IPS-15b (cell line): ENCODE measurements around the gene SPINDOC.

ENCODE experiments used
- H3K27me3 ChIP-seq: one replicate; pipeline ENCODE4 v1.6.1; 2013; ENCODE audit warnings: low read length; ENCODE audit not compliant: control insufficient read depth, insufficient read depth
- H3K36me3 ChIP-seq: one replicate; pipeline ENCODE4 v1.6.1; 2013; ENCODE audit warnings: low read length; ENCODE audit not compliant: control insufficient read depth, insufficient read depth
- H3K4me1 ChIP-seq: one replicate; pipeline ENCODE4 v1.6.1; 2013; ENCODE audit warnings: mild to moderate bottlenecking, low read length; ENCODE audit not compliant: control insufficient read depth, insufficient read depth
- H3K4me3 ChIP-seq: one replicate; pipeline ENCODE4 v1.5.1; 2013; ENCODE audit warnings: low read depth, low read length
- H3K9ac ChIP-seq: one replicate; pipeline ENCODE4 v1.6.1; 2013; ENCODE audit warnings: low read depth, mild to moderate bottlenecking, low read length
- H3K9me3 ChIP-seq: one replicate; pipeline ENCODE4 v1.6.1; 2013; ENCODE audit warnings: mild to moderate bottlenecking, low read length; ENCODE audit not compliant: control insufficient read depth, insufficient read depth

The SPINDOC gene

GRCh38 chr11:63817758-63818498 lies 4.7 kb downstream of the SPINDOC start:
- H3K9ac ChIP-seq: no peak overlapping the region
- H3K27me3 ChIP-seq: no peaks in the 10 kb centered on the region
- peaks cover 3% of the 10 kb centered on the region for H3K4me1 ChIP-seq
- H3K9me3 ChIP-seq: no peaks in the 10 kb centered on the region
- H3K4me3 ChIP-seq: no peak overlapping the region
- H3K36me3 ChIP-seq: peaks cover 55% of the 10 kb centered on the region

DNA sequence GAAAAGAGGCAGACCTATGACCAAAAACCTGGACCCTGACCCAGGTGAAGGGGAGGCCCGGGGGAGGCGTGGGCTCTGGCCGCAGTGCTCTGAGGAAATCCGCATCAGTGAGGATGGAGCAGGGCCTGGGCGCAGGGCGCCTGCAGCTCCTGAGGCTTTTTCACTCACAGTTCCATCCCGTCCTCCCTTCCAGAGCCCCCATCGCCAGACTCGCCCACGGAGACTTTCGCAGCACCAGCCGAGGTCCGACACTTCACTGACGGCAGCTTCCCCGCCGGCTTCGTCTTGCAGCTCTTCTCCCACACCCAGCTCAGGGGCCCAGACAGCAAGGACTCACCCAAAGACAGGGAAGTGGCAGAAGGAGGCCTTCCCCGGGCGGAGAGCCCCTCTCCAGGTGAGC lies 5.4 kb downstream of the SPINDOC start:
- peaks cover 55% of the 10 kb centered on the region for H3K36me3 ChIP-seq
- no peaks in the 10 kb centered on the region for H3K9me3 ChIP-seq
- H3K9ac ChIP-seq: no peak overlapping the region
- no peak overlapping the region for H3K4me3 ChIP-seq
- no peaks in the 10 kb centered on the region for H3K27me3 ChIP-seq
- H3K4me1 ChIP-seq: peaks cover 3% of the 10 kb centered on the region

GRCh38 chr11:63821411-63821810 lies 8.2 kb downstream of the SPINDOC start:
- Histone ChIP-seq H3K36me3 (peaks cover 66% of the 10 kb centered on the region), H3K9me3 (no peaks in the 10 kb centered on the region), H3K4me3 (no peak overlapping the region), H3K27me3 (no peaks in the 10 kb centered on the region), H3K9ac (no peak overlapping the region), H3K4me1 (no peaks in the 10 kb centered on the region)

DNA sequence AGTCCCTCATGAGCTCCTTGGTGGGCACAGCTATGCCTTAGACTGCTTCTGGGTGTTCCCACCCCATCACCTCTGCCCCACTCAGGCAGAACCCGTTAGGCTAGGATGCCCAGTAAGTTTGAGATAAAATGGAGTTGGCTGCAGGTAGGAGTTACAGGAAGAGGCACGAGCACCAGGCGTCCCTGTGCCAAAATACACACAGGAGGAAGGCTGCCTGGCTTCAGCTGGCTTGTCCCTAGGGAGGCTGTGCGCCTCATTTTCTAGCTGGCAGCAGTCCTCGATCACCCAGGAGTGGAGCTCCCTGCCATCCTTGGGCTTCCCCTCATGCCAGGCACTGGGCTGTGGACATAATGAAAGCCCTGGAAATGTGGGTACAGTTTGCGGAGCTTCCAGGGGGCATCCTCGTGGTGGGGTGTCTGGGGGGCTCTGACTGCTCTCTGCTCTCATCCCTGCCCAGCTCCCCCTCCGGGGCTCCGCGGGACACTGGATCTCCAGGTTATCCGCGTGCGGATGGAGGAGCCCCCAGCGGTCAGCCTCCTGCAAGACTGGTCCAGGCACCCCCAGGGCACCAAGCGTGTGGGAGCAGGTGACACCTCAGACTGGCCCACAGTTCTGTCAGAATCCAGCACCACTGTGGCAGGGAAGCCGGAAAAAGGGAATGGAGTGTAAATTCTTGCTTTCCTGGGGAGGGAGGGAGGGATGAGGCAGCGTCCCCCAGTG lies 13.4 kb downstream of the SPINDOC start:
- H3K36me3 ChIP-seq: peaks cover 36% of the 10 kb centered on the region
- H3K9ac ChIP-seq: no peak overlapping the region
- no peak overlapping the region for H3K4me3 ChIP-seq
- peaks cover 7% of the 10 kb centered on the region for H3K4me1 ChIP-seq
- H3K9me3 ChIP-seq: no peaks in the 10 kb centered on the region
- no peaks in the 10 kb centered on the region for H3K27me3 ChIP-seq

DNA sequence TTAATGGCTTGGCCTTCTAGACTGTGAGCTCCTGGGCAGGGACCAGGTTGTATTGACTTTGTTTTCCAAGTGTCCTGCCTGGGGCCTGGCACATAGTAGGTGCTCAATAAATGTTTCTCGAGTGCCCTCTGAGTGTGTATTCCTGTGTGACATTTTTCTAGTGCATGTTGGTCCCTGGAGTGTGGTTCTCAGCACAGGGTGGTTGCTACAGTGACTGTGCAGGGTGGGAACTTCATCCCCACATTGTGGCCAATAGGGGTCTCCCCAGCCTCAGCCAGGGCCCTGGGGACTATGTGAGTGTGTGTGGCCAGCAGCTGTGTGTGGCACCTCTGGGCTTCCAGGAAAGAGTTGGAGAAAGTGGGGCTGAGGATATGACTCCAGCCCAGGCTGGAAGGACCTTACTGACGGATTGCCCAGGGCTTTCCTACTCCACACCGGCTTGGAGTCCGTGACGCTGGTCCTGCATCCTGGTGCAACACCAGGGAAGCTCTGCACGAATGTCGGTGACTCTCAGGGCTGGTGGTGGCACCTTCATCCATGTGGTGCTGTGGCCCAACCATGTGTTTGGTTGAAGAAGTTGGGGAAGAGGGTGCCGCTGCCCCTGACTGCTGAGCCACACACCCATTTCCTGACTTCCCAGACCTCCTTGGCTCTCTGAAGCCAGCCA lies 16.7 kb downstream of the SPINDOC start:
- no peaks in the 10 kb centered on the region for H3K9me3 ChIP-seq
- H3K36me3 ChIP-seq: peaks cover 15% of the 10 kb centered on the region
- H3K9ac ChIP-seq: no peak overlapping the region
- no peak overlapping the region for H3K4me3 ChIP-seq
- H3K4me1 ChIP-seq: peaks cover 10% of the 10 kb centered on the region
- H3K27me3 ChIP-seq: no peaks in the 10 kb centered on the region

DNA sequence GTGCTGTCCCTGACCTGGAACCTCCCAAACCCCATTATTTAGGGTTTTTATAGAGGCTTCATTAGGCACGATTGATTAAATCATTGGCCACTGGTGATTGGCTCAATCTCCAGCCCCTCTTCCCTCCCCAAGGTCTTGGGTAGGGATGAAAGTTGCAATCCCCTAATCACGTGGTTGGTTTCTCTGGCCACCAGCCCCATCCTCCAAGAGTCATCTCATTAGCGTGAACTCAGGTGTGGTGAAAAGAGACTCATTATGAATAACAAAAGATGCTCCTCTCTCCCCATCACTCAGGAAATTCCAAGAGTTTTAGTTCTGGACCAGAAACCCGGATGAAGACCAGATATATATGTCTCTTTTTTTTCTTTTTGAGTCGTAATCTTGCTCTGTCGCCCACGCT lies 18.1 kb downstream of the SPINDOC start:
- Histone ChIP-seq H3K4me1 (peaks cover 10% of the 10 kb centered on the region), H3K9ac (no peak overlapping the region), H3K9me3 (no peaks in the 10 kb centered on the region), H3K36me3 (peaks cover 8% of the 10 kb centered on the region), H3K4me3 (no peak overlapping the region), H3K27me3 (no peaks in the 10 kb centered on the region)

- Histone ChIP-seq H3K9me3 (no peaks in the 10 kb centered on the region), H3K4me1 (peaks cover 14% of the 10 kb centered on the region), H3K27me3 (no peaks in the 10 kb centered on the region), H3K4me3 (no peak overlapping the region), H3K9ac (no peak overlapping the region), H3K36me3 (peaks cover 2% of the 10 kb centered on the region)
These were observed 19.1 kb downstream of the SPINDOC start for GRCh38 chr11:63832336-63832735.

- Histone ChIP-seq H3K36me3 (no peaks in the 10 kb centered on the region), H3K9me3 (no peaks in the 10 kb centered on the region), H3K9ac (no peak overlapping the region), H3K4me1 (peaks cover 19% of the 10 kb centered on the region), H3K27me3 (no peaks in the 10 kb centered on the region), H3K4me3 (no peak overlapping the region)
These were observed 19.8 kb downstream of the SPINDOC start for GRCh38 chr11:63833048-63833447.

- Histone ChIP-seq H3K27me3 (no peaks in the 10 kb centered on the region), H3K4me3 (no peak overlapping the region), H3K9ac (no peak overlapping the region), H3K36me3 (no peaks in the 10 kb centered on the region), H3K4me1 (peaks cover 22% of the 10 kb centered on the region), H3K9me3 (no peaks in the 10 kb centered on the region)
These were observed 21.4 kb downstream of the SPINDOC start for GRCh38 chr11:63834535-63835157.

- Histone ChIP-seq H3K9me3 (no peaks in the 10 kb centered on the region), H3K9ac (no peak overlapping the region), H3K4me1 (peaks cover 22% of the 10 kb centered on the region), H3K27me3 (no peaks in the 10 kb centered on the region), H3K36me3 (no peaks in the 10 kb centered on the region), H3K4me3 (no peak overlapping the region)
These were observed 21.9 kb downstream of the SPINDOC start for GRCh38 chr11:63835158-63835545.

DNA sequence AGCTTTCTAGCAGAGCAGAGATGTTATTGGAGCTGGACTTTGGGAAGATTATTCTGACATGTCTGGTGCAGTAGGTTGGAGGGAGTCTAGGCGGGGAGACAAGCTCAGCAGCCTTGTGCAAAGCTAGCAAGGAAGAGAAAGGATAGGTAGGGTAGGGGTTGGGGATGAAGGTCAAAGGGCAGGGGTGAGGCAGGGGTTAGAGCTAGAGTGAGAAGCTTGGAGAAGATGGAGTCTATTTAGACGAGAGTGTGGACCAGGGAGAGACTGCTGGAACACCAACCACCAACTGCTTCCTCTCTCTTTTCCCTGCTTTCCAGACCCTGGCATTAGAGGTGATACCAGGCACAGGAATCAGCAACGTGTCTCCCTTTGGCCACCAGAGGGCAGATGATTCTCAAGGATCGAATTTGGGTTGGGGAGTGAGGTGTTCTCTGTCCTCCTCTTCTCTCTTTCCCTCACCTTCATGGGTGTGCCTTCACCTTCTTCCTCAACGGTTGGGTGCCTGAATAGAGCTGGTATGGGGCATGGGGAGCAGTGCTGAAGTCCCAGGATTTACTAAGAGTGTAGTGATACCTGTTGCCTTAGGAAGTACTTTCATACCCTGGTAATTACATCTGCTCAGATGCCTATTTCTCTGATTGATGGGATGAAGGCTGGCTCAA lies 23.9 kb downstream of the SPINDOC start:
- H3K4me3 ChIP-seq: no peak overlapping the region
- no peaks in the 10 kb centered on the region for H3K36me3 ChIP-seq
- H3K27me3 ChIP-seq: no peaks in the 10 kb centered on the region
- no peaks in the 10 kb centered on the region for H3K9me3 ChIP-seq
- H3K9ac ChIP-seq: peak overlapping the region; percentile 3
- peaks cover 31% of the 10 kb centered on the region for H3K4me1 ChIP-seq
